HepG2 (cell line): Measurements from ENCODE around the gene NHERF2. TPM values are rescaled to one million over a fixed set of nuclear protein-coding genes. Genes with fewer than 3 reads are reported as not detected.

Experiments used
- ARNT2 ChIP-seq: sonication (generic); formaldehyde crosslinking; IDR thresholded peaks from 2 replicates; pipeline ENCODE4 v1.8.0; 2022; ENCODE audit warnings: mild to moderate bottlenecking, low read depth, missing genetic modification reagents, moderate library complexity
- MAF1 ChIP-seq: sonication (generic); formaldehyde crosslinking; IDR thresholded peaks from 2 replicates; pipeline ENCODE4 v1.5.0; 2020; ENCODE audit warnings: missing genetic modification reagents, borderline replicate concordance
- MLLT10 ChIP-seq: sonication (generic); formaldehyde crosslinking; IDR thresholded peaks from 2 replicates; pipeline ENCODE4 v1.4.0; 2020; ENCODE audit warnings: missing genetic modification reagents
- PAX8 ChIP-seq: sonication (generic); formaldehyde crosslinking; IDR thresholded peaks from 2 replicates; pipeline ENCODE4 v1.8.0; 2022; ENCODE audit warnings: mild to moderate bottlenecking, missing genetic modification reagents, borderline replicate concordance
- PRPF4 ChIP-seq: fragments of 200-400 bp; formaldehyde crosslinking; IDR thresholded peaks from 2 replicates; pipeline ENCODE4 v1.6.1; 2016; ENCODE audit warnings: low read length, low read depth; ENCODE audit not compliant: poor library complexity, severe bottlenecking
- STAG1 ChIP-seq: sonication (generic); formaldehyde crosslinking; IDR thresholded peaks from 2 replicates; pipeline ENCODE4 v1.4.0; 2020; ENCODE audit warnings: missing genetic modification reagents
- XRCC5 ChIP-seq: fragments of 200-400 bp; formaldehyde crosslinking; optimal IDR thresholded peaks from 2 replicates; pipeline ENCODE3; 2017; ENCODE audit warnings: mild to moderate bottlenecking, low read length
- ZNF282 ChIP-seq: fragments of 450-650 bp; IDR thresholded peaks from 2 replicates; pipeline ENCODE4 v1.6.1; 2018; ENCODE audit not compliant: partially characterized antibody
- ZNF333 ChIP-seq: sonication (generic); formaldehyde crosslinking; IDR thresholded peaks from 2 replicates; pipeline ENCODE4 v1.4.0; 2020; ENCODE audit warnings: mild to moderate bottlenecking, missing genetic modification reagents, borderline replicate concordance
- ZNF44 ChIP-seq: sonication (generic); formaldehyde crosslinking; IDR thresholded peaks from 2 replicates; pipeline ENCODE4 v1.5.1; 2020; ENCODE audit warnings: mild to moderate bottlenecking, missing genetic modification reagents
- ZNF619 ChIP-seq: sonication (generic); formaldehyde crosslinking; IDR thresholded peaks from 2 replicates; pipeline ENCODE4 v1.4.0; 2020; ENCODE audit warnings: mild to moderate bottlenecking, missing genetic modification reagents
- ZNF841 ChIP-seq: sonication (generic); formaldehyde crosslinking; IDR thresholded peaks from 2 replicates; pipeline ENCODE4 v1.8.1; 2023; ENCODE audit warnings: missing genetic modification reagents, borderline replicate concordance
- polyA plus RNA-seq, 8 experiments: library from polyadenylated mRNA; depleted of rRNA in 3 of 8; stranded (reverse) in 7 of 8; unstranded in 1 of 8; fragments of >200 nt; fragmentation: Illumina TruSeq in 4 of 8; extraction: Trizol in 4 of 8; gene quantifications; 2 replicates each; pipeline versions ENCODE4 v1.2.1 to v1.2.3, GENCODE V29; 2011 to 2016; ENCODE audit warnings: low read depth in 4 of 8, missing spikeins in 1 of 8, mixed read lengths in 1 of 8; ENCODE audit not compliant: insufficient read depth in 1 of 8
- total RNA-seq, 5 experiments: library from RNA; depleted of rRNA; stranded (reverse); fragments of >200 nt; fragmentation: Illumina TruSeq; extraction: Trizol; gene quantifications; 2 replicates each; pipeline ENCODE4 v1.2.3, GENCODE V29; 2016; ENCODE audit warnings: low read depth in 1 of 5
- TF ChIP-seq, protein P1 (sequence below): sonication (generic); formaldehyde crosslinking; IDR thresholded peaks from 2 replicates; pipeline ENCODE4 v1.5.0; 2020; ENCODE audit warnings: mild to moderate bottlenecking, missing genetic modification reagents
- TF ChIP-seq, protein P2 (sequence below): sonication (generic); formaldehyde crosslinking; IDR thresholded peaks from 2 replicates; pipeline ENCODE4 v1.4.0; 2020; ENCODE audit warnings: missing genetic modification reagents
- TF ChIP-seq, protein P3 (sequence below): IDR thresholded peaks from 2 replicates; pipeline ENCODE4 v1.6.1; 2016; ENCODE audit warnings: missing compliant biosample characterization, missing genetic modification reagents, borderline replicate concordance
- TF ChIP-seq, protein P4 (sequence below): sonication (generic); formaldehyde crosslinking; IDR thresholded peaks from 2 replicates; pipeline ENCODE4 v1.4.0; 2020; ENCODE audit warnings: missing genetic modification reagents
- TF ChIP-seq, protein P5 (sequence below): sonication (generic); formaldehyde crosslinking; IDR thresholded peaks from 2 replicates; pipeline ENCODE4 v1.8.0; 2022; ENCODE audit warnings: low read depth, missing genetic modification reagents

The NHERF2 gene
- total and polyA plus RNA-seq, 2 of the 13 experiments (the other 11 are each of a cell fraction or from before 2014, with no cell fraction given) = 23.7 to 39.3 TPM

DNA sequence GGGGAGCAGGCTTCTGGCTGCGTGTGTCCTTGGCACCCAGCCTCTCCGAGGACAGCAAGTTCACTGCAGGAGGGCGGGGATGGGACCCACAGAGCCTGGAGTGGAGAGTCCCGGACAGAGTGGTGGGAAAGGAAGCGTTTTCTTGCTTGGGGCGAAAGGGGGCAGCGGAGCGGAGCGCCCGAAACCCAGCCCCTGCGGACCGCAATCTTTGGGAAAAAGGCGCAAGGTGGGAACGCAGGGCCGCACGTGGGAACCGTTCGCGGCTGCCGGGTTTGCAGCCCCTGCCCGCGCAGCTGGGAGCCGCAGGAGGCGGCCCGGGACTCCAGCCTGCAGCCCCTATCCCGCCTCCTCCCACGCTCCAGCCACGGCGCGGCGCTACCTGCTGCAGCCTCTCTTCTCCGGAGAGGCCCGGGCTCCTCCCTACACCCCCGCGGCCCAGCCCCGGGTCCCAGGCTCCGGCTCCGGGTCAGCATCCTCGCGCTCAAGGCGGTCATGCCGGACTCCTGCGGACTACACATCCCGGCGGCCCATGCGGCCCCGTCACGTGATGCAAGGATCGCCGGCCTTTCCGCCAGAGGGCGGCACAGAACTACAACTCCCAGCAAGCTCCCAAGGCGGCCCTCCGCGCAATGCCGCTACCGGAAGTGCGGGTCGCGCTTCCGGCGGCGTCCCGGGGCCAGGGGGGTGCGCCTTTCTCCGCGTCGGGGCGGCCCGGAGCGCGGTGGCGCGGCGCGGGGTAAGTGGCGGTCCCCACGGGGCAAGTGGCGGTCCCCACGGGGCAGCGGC, 20.8 kb downstream of the NHERF2 start, which contains the start of the genes NTHL1 and TSC2 (continued):
- TF ChIP-seq STAG1 (peak; percentile 3; the same call in 1 of the 2 replicates), XRCC5 (no peak), PRPF4 (no peak), ZNF841 (CRISPR knock-in tag) (no peak), ARNT2 (peak; percentile 53), PAX8 (CRISPR knock-in tag) (0 out of 2 replicates have a peak, but pooled peaks have one; percentile 19), MLLT10 (no peak), ZNF282 (no peak), ZNF619 (CRISPR knock-in tag) (no peak; the same call in none of the 2 replicates), MAF1 (CRISPR knock-in tag) (no peak), ZNF44 (CRISPR knock-in tag) (no peak; the same call in 1 of the 2 replicates), ZNF333 (no peak)
- TF ChIP-seq, protein P1, sequence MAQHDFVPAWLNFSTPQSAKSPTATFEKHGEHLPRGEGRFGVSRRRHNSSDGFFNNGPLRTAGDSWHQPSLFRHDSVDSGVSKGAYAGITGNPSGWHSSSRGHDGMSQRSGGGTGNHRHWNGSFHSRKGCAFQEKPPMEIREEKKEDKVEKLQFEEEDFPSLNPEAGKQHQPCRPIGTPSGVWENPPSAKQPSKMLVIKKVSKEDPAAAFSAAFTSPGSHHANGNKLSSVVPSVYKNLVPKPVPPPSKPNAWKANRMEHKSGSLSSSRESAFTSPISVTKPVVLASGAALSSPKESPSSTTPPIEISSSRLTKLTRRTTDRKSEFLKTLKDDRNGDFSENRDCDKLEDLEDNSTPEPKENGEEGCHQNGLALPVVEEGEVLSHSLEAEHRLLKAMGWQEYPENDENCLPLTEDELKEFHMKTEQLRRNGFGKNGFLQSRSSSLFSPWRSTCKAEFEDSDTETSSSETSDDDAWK (CRISPR knock-in tag) = no peak
- TF ChIP-seq, protein P2, sequence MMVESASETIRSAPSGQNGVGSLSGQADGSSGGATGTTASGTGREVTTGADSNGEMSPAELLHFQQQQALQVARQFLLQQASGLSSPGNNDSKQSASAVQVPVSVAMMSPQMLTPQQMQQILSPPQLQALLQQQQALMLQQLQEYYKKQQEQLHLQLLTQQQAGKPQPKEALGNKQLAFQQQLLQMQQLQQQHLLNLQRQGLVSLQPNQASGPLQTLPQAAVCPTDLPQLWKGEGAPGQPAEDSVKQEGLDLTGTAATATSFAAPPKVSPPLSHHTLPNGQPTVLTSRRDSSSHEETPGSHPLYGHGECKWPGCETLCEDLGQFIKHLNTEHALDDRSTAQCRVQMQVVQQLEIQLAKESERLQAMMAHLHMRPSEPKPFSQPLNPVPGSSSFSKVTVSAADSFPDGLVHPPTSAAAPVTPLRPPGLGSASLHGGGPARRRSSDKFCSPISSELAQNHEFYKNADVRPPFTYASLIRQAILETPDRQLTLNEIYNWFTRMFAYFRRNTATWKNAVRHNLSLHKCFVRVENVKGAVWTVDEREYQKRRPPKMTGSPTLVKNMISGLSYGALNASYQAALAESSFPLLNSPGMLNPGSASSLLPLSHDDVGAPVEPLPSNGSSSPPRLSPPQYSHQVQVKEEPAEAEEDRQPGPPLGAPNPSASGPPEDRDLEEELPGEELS (CRISPR knock-in tag) = peak; percentile 48; the same call in 1 of the 2 replicates
- TF ChIP-seq, protein P3, sequence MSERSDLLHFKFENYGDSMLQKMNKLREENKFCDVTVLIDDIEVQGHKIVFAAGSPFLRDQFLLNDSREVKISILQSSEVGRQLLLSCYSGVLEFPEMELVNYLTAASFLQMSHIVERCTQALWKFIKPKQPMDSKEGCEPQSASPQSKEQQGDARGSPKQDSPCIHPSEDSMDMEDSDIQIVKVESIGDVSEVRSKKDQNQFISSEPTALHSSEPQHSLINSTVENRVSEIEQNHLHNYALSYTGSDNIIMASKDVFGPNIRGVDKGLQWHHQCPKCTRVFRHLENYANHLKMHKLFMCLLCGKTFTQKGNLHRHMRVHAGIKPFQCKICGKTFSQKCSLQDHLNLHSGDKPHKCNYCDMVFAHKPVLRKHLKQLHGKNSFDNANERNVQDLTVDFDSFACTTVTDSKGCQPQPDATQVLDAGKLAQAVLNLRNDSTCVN (CRISPR knock-in tag) = no peak; the same call in 1 of the 2 replicates
- TF ChIP-seq, protein P4, sequence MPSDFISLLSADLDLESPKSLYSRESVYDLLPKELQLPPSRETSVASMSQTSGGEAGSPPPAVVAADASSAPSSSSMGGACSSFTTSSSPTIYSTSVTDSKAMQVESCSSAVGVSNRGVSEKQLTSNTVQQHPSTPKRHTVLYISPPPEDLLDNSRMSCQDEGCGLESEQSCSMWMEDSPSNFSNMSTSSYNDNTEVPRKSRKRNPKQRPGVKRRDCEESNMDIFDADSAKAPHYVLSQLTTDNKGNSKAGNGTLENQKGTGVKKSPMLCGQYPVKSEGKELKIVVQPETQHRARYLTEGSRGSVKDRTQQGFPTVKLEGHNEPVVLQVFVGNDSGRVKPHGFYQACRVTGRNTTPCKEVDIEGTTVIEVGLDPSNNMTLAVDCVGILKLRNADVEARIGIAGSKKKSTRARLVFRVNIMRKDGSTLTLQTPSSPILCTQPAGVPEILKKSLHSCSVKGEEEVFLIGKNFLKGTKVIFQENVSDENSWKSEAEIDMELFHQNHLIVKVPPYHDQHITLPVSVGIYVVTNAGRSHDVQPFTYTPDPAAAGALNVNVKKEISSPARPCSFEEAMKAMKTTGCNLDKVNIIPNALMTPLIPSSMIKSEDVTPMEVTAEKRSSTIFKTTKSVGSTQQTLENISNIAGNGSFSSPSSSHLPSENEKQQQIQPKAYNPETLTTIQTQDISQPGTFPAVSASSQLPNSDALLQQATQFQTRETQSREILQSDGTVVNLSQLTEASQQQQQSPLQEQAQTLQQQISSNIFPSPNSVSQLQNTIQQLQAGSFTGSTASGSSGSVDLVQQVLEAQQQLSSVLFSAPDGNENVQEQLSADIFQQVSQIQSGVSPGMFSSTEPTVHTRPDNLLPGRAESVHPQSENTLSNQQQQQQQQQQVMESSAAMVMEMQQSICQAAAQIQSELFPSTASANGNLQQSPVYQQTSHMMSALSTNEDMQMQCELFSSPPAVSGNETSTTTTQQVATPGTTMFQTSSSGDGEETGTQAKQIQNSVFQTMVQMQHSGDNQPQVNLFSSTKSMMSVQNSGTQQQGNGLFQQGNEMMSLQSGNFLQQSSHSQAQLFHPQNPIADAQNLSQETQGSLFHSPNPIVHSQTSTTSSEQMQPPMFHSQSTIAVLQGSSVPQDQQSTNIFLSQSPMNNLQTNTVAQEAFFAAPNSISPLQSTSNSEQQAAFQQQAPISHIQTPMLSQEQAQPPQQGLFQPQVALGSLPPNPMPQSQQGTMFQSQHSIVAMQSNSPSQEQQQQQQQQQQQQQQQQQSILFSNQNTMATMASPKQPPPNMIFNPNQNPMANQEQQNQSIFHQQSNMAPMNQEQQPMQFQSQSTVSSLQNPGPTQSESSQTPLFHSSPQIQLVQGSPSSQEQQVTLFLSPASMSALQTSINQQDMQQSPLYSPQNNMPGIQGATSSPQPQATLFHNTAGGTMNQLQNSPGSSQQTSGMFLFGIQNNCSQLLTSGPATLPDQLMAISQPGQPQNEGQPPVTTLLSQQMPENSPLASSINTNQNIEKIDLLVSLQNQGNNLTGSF = peak; percentile 36; the same call in 1 of the 2 replicates
- TF ChIP-seq, protein P5, sequence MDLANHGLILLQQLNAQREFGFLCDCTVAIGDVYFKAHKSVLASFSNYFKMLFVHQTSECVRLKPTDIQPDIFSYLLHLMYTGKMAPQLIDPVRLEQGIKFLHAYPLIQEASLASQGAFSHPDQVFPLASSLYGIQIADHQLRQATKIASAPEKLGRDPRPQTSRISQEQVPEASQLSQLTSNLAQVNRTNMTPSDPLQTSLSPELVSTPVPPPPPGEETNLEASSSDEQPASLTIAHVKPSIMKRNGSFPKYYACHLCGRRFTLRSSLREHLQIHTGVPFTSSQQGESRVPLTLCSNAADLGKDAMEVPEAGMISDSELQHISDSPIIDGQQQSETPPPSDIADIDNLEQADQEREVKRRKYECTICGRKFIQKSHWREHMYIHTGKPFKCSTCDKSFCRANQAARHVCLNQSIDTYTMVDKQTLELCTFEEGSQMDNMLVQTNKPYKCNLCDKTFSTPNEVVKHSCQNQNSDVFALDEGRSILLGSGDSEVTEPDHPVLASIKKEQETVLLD (CRISPR knock-in tag) = 0 out of 2 replicates have a peak, but pooled peaks have one; percentile 57
